Bone marrow (tissue), 2 donors: Measurements from ENCODE around the gene ZNF324B.
"Not testable (repeated sequence)": the region's sequence is repeated elsewhere in the genome, so short reads cannot be mapped to it uniquely, and the experiment has no call there.

Experiments used
- DNase-seq, 2 donors: peaks; one replicate each; lab custom pipeline; 2025; lab: John Stamatoyannopoulos, UW

Gene ZNF324B

GRCh38 chr19:58451358-58452101 is at the start of gene ZNF324B:
Gene ZNF324B (plus strand): TSS chr19:58451622. CDS start chr19:58453702, 2,080 bp downstream.
- peak; percentile 84 to 90 for DNase-seq

GRCh38 chr19:58401840-58402421 is 49.5 kb upstream of the ZNF324B start:
- no peak for DNase-seq

- not testable (repeated sequence) for DNase-seq
Observed at GRCh38 chr19:58403920-58404478, 47.4 kb upstream of the ZNF324B start.

- no peak for DNase-seq
Observed at GRCh38 chr19:58406818-58407657, 44.4 kb upstream of the ZNF324B start.

GRCh38 chr19:58407658-58408151 is 43.7 kb upstream of the ZNF324B start:
- DNase-seq, result no peak

GRCh38 chr19:58408152-58409009 is 43.0 kb upstream of the ZNF324B start, which contains the start of gene ZNF584:
Gene ZNF584 (plus strand): TSS chr19:58408649. CDS start chr19:58409148, 499 bp downstream.
- peak; percentile 75 to 88 for DNase-seq

GRCh38 chr19:58409010-58409790 is 42.2 kb upstream of the ZNF324B start:
- DNase-seq, result no peak

- DNase-seq, result no peak
Observed at GRCh38 chr19:58416604-58417003, 34.8 kb upstream of the ZNF324B start.

- DNase-seq, result no peak
Observed at GRCh38 chr19:58417071-58417470, 34.4 kb upstream of the ZNF324B start.

- no peak for DNase-seq
Observed at GRCh38 chr19:58428617-58429016, 22.8 kb upstream of the ZNF324B start.

- no peak for DNase-seq
Observed at GRCh38 chr19:58429745-58430144, 21.7 kb upstream of the ZNF324B start.

- DNase-seq, result no peak
Observed at GRCh38 chr19:58434217-58434616, 17.2 kb upstream of the ZNF324B start.

- DNase-seq, result peak; percentile 64 to 91
Observed at GRCh38 chr19:58439576-58440554, 11.6 kb upstream of the ZNF324B start, which contains the start of gene ZNF132. Gene ZNF132 (minus strand): TSS chr19:58440153. CDS start chr19:58439821, 332 bp downstream.

- no peak for DNase-seq
Observed at GRCh38 chr19:58440556-58440955, 10.9 kb upstream of the ZNF324B start.

GRCh38 chr19:58442986-58443385 is 8.4 kb upstream of the ZNF324B start:
- DNase-seq, result not testable (repeated sequence)

- DNase-seq, result not testable (repeated sequence)
Observed at GRCh38 chr19:58448860-58449259, 2.6 kb upstream of the ZNF324B start.

- DNase-seq, result not testable (repeated sequence)
Observed at GRCh38 chr19:58449980-58450379, 1.4 kb upstream of the ZNF324B start.

- DNase-seq, result no peak
Observed at GRCh38 chr19:58450856-58451357, 515 bp upstream of the ZNF324B start.

- no peak for DNase-seq
Observed at GRCh38 chr19:58453743-58454142, 2.3 kb downstream of the ZNF324B start.
